ENCODE results near the gene N4BP2L1.
A peak's percentile ranks its signal among the peaks of the same experiment; 100 is the strongest.

N4BP2L1 gene

GRCh38 chr13:32427852-32428580 lies at the start of gene N4BP2L1:
TSS of gene N4BP2L1 (minus strand) at chr13:32428130. CDS start at chr13:32428082, 48 bp downstream.
- peak; percentile 44 for DNase-seq

- DNase-seq: no peak
Observed at GRCh38 chr13:32476892-32477291, 49.0 kb upstream of the N4BP2L1 start.

- DNase-seq: no peak
Observed at GRCh38 chr13:32476021-32476731, 48.2 kb upstream of the N4BP2L1 start.

GRCh38 chr13:32474999-32475792 lies 47.3 kb upstream of the N4BP2L1 start:
- DNase-seq: no peak

- no peak for DNase-seq
Observed at GRCh38 chr13:32473650-32474049, 45.7 kb upstream of the N4BP2L1 start.

- no peak for DNase-seq
Observed at GRCh38 chr13:32472194-32472621, 44.3 kb upstream of the N4BP2L1 start.

- DNase-seq: no peak
Observed at GRCh38 chr13:32471187-32471922, 43.4 kb upstream of the N4BP2L1 start.

GRCh38 chr13:32468502-32469142 lies 40.7 kb upstream of the N4BP2L1 start:
- DNase-seq: no peak

GRCh38 chr13:32456591-32456990 lies 28.7 kb upstream of the N4BP2L1 start:
- no peak for DNase-seq

GRCh38 chr13:32455594-32455903 lies 27.6 kb upstream of the N4BP2L1 start:
- no peak for DNase-seq

GRCh38 chr13:32454886-32455593 lies 27.1 kb upstream of the N4BP2L1 start:
- no peak for DNase-seq

GRCh38 chr13:32453981-32454380 lies 26.1 kb upstream of the N4BP2L1 start:
- DNase-seq: no peak

- no peak for DNase-seq
Observed at GRCh38 chr13:32448972-32449371, 21.0 kb upstream of the N4BP2L1 start.

GRCh38 chr13:32447894-32448623 lies 20.1 kb upstream of the N4BP2L1 start:
- DNase-seq: no peak

GRCh38 chr13:32446773-32447465 lies 19.0 kb upstream of the N4BP2L1 start:
- no peak for DNase-seq

- DNase-seq: no peak
Observed at GRCh38 chr13:32446220-32446619, 18.3 kb upstream of the N4BP2L1 start.

GRCh38 chr13:32445461-32445860 lies 17.5 kb upstream of the N4BP2L1 start:
- DNase-seq: no peak

- DNase-seq: no peak
Observed at GRCh38 chr13:32443111-32443510, 15.2 kb upstream of the N4BP2L1 start.

- DNase-seq: no peak
Observed at GRCh38 chr13:32438871-32439270, 10.9 kb upstream of the N4BP2L1 start.

- no peak for DNase-seq
Observed at GRCh38 chr13:32432856-32433255, 4.9 kb upstream of the N4BP2L1 start.
